HG03039 (cell line): ENCODE measurements around the gene KLF15.

ENCODE experiments used
- ATAC-seq: cut with Tn5 transposase; IDR thresholded peaks from one replicate; pipeline ENCODE4 v1.9.1; 2021; ENCODE audit warnings: mild to moderate bottlenecking, moderate library complexity; ENCODE audit not compliant: unreplicated experiment

The KLF15 gene

GRCh38 chr3:126364130-126364695, 7.0 kb upstream of the KLF15 start:
- ATAC-seq, result no peak

- no peak for ATAC-seq
These were observed 4.0 kb upstream of the KLF15 start for GRCh38 chr3:126361211-126361610.

GRCh38 chr3:126360714-126361060, 3.5 kb upstream of the KLF15 start:
- ATAC-seq, result no peak

- ATAC-seq, result no peak
These were observed 3.0 kb upstream of the KLF15 start for GRCh38 chr3:126360046-126360713.

- no peak for ATAC-seq
These were observed 1.6 kb upstream of the KLF15 start for GRCh38 chr3:126358816-126359181.

- no peak for ATAC-seq
These were observed 1.0 kb upstream of the KLF15 start for GRCh38 chr3:126358038-126358815.

DNA sequence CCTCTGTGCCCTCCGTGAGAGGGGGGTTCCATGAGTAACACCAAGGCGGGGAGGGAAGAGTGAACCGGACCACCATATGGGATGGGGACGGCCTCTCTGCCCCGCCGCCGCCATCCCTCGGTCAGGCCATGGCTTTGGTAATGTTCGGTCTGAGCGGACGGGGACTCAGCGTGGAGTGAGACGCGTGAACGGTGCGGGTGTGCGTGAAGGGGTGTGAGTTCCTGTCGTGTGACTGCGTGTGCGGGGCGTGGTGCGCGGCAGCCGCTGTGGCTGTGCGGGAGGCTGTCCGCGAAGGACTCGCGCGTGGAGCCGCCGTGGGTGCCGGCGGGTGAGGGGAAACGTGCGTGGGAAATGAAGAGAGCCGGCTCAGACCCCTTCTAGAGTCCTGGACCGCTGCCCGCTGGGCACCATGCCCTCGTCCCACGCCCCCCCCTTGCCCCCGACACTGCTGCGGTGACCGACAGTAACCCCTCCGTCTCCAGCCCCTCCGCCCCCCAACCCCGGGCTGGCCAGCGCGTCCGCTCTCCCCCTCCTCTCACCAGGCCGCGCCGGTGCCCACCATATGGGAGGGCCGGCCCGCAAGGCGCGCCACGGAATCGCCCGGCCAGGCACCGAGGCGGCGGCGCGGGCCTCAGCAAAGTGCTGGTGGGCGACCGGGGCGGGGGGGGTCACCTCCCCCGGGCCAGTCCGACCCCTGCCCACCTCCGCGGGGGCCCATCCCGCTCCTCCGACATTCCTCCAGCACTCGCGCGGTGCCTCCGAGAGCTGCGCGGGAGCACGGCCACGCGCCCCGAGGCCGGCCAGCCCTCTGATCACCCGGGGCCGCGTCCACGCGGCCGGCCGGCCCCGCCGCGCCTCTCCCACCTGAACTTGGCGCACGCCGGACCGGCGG, 589 bp downstream of the KLF15 start:
- no peak for ATAC-seq

GRCh38 chr3:126355777-126356372, 1.3 kb downstream of the KLF15 start:
- ATAC-seq, result no peak

- ATAC-seq, result no peak
These were observed 2.0 kb downstream of the KLF15 start for GRCh38 chr3:126355251-126355650.

DNA sequence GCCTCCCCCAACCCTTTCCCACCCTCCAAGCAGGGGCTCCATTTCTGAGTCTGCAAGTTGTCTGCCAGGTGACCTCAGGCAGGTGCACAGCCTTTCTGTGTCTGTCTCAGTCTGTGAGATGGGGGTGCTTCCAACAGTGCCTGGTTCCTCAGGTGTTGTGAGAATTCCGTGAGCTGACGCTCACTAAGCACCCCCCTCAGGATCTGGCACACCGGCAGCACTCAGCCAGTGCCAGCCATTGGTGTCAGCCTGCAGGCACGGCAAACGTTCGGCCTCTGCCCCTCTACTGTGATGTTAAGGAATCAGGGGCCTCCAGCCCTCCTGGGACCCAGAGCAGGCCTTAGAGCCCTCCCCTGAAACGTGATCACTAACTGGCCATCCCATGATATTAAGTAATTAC, 2.4 kb downstream of the KLF15 start:
- no peak for ATAC-seq

GRCh38 chr3:126353694-126354321, 3.4 kb downstream of the KLF15 start:
- ATAC-seq, result no peak

DNA sequence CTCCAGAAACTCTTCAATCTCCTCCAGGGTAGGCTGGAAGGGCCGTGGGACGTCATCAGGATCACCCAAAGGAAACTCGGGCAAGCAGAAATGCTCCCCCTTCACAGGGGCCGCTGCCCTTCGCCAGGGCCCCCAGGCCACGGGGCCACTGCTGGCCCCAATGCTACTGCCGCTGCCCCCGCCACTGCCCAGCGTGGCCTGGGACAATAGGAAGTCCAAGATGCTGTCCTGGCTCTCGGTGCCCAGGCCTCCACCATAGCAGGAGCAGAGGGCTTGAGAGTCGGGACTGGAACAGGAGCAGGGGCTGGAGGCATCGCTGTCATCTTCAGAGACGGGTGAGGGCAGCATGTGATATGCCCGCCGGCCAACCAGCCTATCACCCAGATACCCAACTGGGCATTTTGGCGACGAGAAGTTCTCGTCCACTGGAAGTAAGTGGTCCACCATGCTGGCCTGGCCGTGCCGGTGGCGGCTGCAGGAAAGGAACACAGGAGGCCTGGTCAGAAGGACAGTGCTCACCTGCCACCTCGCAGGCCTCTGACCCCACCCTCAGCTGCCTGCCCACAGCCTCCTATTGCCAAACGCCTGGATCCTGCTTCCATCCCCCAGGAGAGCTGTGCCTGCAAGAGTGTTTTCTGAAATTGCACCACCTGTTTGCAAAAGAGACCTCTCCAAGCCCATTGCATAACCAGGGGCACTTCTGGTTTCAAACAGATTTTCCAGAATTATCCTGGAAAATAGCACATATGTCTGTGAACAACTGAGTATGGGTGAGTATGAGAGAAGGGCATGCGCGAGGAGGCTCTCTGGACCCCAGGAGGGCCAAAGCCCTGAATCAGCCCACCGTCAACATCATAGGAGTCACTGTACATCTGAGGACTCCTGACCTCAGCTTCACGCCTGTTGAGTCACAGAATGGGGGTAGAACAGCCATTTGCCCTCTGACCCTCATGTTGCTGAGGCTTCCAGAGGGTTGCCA, 4.4 kb downstream of the KLF15 start:
- ATAC-seq, result no peak

DNA sequence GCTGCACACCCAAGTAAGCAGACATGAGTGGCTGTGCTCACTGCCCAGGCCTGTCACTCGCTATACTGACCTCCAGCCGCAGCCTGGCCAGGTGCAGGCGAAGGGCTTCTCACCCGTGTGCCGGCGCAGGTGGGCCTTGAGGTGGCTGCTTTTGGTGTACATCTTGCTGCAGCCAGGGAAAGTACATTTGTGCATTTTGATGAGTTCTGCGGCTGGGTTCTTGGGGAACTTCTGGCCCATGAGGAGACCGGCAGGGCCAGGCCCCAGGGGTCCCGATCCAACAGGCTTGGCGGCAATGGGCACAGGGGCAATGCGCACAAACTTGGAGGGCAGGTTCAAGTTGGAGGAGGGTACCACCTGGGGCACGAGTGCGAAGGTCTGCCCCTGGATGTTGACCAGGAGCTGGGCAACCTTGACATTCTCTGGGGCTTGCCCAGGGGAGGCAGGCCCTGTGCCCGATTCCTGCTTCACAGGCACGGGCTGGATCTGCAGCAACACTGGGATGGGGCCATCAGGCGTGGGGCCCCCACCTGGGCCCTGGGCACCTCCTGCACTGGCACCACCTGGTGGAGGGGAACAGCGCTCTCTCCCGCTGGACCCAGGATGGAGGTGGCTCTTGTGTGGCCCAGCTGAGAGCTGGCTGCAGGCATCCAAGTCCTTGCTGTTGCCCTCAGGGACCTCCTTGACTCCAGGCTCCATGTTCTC, 5.3 kb downstream of the KLF15 start:
- no peak for ATAC-seq

DNA sequence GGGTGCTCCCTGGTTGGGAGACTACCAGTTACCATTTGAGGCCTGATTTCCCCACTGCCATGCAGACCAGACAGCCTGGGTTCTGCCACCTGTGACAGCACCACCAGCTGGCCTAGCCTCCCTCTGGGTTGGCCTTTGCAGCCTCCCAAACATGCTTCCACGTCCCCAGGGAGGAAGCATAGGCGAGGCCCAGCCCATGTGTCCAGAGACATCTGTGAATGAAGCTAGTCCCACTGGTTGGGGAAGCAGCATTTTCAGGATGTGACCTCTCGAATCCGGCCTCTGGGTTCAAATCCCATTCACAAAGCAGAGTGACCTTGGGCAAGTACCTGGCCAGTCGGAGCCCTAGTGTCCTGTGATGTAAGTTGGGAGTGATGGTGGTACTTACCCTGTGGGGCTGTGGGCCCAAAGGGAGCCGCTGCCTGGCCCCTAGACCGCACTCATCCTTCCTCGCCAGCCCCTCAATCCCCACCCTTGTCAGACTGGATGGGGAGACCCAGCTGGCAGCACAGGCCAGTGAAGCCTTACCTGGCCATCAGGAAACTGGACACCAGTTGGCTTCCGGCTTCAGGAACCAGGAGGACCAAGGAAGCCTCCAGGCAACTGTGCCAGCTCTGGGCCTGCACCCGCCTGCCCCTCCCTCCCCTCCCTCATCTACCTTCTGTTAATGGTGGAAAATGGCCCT, 6.0 kb downstream of the KLF15 start:
- ATAC-seq, result no peak

DNA sequence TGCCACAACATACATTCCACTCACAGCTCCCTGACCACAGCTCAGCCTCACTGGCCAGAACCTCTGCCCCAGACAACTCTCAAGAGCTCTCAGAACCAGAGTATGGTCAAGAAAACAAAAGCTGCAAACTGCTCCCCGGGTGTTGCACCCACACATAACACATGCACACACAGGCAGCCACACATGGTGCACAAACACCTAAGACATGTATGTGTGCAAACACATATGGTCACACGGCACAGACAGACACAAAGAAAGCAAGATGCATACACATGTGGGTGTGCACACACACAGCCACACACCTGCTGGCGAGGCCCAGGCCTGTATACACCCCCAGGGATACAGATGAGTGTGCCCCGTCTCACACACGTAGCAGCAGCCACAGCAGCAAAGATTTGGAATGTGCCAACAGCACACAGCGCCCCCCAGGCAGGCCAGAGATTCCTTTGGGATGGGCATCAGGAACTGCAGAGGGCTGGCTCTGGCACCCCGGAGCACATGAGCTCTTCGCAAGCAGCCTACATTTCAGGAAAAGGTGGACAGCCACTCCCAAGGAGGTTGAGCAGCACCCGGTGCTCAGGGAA, 6.6 kb downstream of the KLF15 start:
- no peak for ATAC-seq

- no peak for ATAC-seq
These were observed 7.4 kb downstream of the KLF15 start for GRCh38 chr3:126349611-126350501.

GRCh38 chr3:126349071-126349470, 8.1 kb downstream of the KLF15 start:
- ATAC-seq, result no peak
